Activated naive CD8-positive, alpha-beta T cell treated with anti-CD3 and anti-CD28 coated beads for 36 hours (primary cell): ENCODE results near the gene SHKBP1. TPM values are rescaled to one million over a fixed set of nuclear protein-coding genes. Genes with fewer than 3 reads are reported as not detected.

Experiments
- DNase-seq: peaks from one replicate; pipeline ENCODE4 v3.0.0; 2021
- H3K27ac Mint-ChIP-seq: one replicate; pipeline ENCODE4 v1.8.0; 2022; ENCODE audit warnings: mild to moderate bottlenecking, moderate library complexity, mixed read lengths
- H3K27me3 Mint-ChIP-seq: one replicate; pipeline ENCODE4 v1.8.0; 2022; ENCODE audit warnings: mild to moderate bottlenecking, mixed read lengths
- H3K36me3 Mint-ChIP-seq: one replicate; pipeline ENCODE4 v1.8.0; 2021; ENCODE audit warnings: mild to moderate bottlenecking, mixed read lengths
- H3K4me1 Mint-ChIP-seq: one replicate; pipeline ENCODE4 v1.8.0; 2021; ENCODE audit warnings: mixed read lengths
- H3K4me3 Mint-ChIP-seq: one replicate; pipeline ENCODE4 v1.8.0; 2022; ENCODE audit warnings: mild to moderate bottlenecking, moderate library complexity, mixed read lengths
- H3K9me3 Mint-ChIP-seq: one replicate; pipeline ENCODE4 v1.8.0; 2022; ENCODE audit warnings: mixed read lengths
- total RNA-seq, 2 experiments: library from RNA; stranded (reverse); gene quantifications; one replicate each; pipeline ENCODE4 v1.2.3, GENCODE V29; 2021

Gene SHKBP1
- total RNA-seq, 2 experiments from 2014 or later, result 71.1 to 74.5 TPM

GRCh38 chr19:40599902-40600569, 23.4 kb downstream of the SHKBP1 start:
- Mint-ChIP-seq H3K27me3 (peaks cover 56% of the 10 kb centered on the region), H3K9me3 (no peaks in the 10 kb centered on the region), H3K27ac (no peak overlapping the region), H3K4me1 (peaks cover 52% of the 10 kb centered on the region), H3K4me3 (no peak overlapping the region), H3K36me3 (no peaks in the 10 kb centered on the region)
- no peak for DNase-seq

- peak overlapping the region; percentile 20 for H3K4me3 Mint-ChIP-seq
- peaks cover 56% of the 10 kb centered on the region for H3K27me3 Mint-ChIP-seq
- no peaks in the 10 kb centered on the region for H3K9me3 Mint-ChIP-seq
- DNase-seq, result no peak
- H3K36me3 Mint-ChIP-seq, result no peaks in the 10 kb centered on the region
- peaks cover 55% of the 10 kb centered on the region for H3K4me1 Mint-ChIP-seq
- no peak overlapping the region for H3K27ac Mint-ChIP-seq
Measured at GRCh38 chr19:40600570-40601133, 24.0 kb downstream of the SHKBP1 start.

DNA sequence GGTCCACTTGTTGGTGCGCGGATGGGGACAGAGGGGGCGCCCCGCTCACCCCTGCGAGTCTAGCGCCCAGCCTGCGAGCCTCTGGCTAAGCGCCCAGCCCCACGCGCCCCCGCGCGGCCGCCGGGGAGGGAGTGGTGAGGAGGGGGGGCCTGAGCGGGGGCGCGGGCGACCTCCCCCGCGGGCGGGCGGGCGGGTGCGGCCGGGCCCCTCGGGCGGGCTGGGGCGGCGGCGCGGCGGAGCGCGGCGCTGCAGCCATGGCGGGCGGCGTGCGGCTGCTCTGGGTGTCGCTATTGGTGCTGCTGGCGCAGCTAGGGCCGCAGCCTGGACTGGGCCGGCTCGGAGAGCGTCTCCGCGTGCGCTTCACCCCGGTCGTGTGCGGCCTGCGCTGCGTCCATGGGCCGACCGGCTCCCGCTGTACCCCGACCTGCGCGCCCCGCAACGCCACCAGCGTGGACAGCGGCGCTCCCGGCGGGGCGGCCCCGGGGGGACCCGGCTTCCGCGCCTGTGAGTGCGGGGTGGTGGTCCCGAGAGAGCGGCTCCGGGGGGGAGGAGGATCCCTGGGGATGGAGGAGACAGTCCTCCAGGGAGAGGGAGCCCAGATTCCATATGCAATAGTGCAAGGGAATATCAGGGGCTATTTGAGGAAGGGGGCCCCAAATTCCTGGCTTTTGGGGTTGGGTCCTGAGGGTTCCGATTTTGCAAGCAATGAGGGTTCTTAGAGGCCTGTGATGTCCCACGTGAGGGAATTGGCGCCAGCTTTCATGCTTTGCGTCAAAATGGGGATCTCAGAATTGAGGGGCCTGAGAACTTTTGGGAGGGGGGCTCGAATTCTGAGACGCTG, 24.7 kb downstream of the SHKBP1 start, which contains the start of gene LTBP4:
Gene LTBP4 (plus strand): TSS at position 236 of the 841 bp plus-strand sequence. CDS start 19 bp downstream, at position 255.
- H3K4me1 Mint-ChIP-seq, result peaks cover 59% of the 10 kb centered on the region
- H3K9me3 Mint-ChIP-seq, result no peaks in the 10 kb centered on the region
- H3K4me3 Mint-ChIP-seq, result peak within 1 kb of the TSS; percentile 60
- H3K36me3 Mint-ChIP-seq, result no peaks in the 10 kb centered on the region
- peak; percentile 45 for DNase-seq
- no peak within 1 kb of the TSS for H3K27ac Mint-ChIP-seq
- H3K27me3 Mint-ChIP-seq, result peaks cover 50% of the 10 kb centered on the region

DNA sequence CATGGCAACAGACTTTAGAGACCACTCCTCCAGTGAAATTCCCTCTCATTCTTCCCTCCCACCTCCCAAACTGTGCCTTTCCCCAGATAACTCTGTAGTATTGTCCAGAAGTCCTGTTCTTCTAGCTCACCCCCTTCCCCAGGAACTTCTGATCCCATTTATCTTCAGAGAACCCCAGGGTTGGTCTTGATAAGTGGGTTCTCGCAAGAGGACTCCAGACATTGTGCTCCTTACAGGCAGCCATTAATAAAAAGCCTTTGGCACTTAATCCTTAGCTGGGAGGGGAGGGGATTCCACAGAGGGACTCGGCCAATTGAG, 26.4 kb downstream of the SHKBP1 start:
- no peak overlapping the region for H3K4me3 Mint-ChIP-seq
- peaks cover 58% of the 10 kb centered on the region for H3K4me1 Mint-ChIP-seq
- no peak overlapping the region for H3K27ac Mint-ChIP-seq
- peaks cover 42% of the 10 kb centered on the region for H3K27me3 Mint-ChIP-seq
- DNase-seq, result no peak
- H3K36me3 Mint-ChIP-seq, result no peaks in the 10 kb centered on the region
- H3K9me3 Mint-ChIP-seq, result no peaks in the 10 kb centered on the region

- H3K4me1 Mint-ChIP-seq, result peaks cover 56% of the 10 kb centered on the region
- H3K27me3 Mint-ChIP-seq, result peaks cover 38% of the 10 kb centered on the region
- peak overlapping the region; percentile 67 for H3K4me3 Mint-ChIP-seq
- no peaks in the 10 kb centered on the region for H3K36me3 Mint-ChIP-seq
- no peaks in the 10 kb centered on the region for H3K9me3 Mint-ChIP-seq
- DNase-seq, result peak; percentile 95
- H3K27ac Mint-ChIP-seq, result peak overlapping the region; percentile 38
Measured at GRCh38 chr19:40603389-40604170, 26.9 kb downstream of the SHKBP1 start.

DNA sequence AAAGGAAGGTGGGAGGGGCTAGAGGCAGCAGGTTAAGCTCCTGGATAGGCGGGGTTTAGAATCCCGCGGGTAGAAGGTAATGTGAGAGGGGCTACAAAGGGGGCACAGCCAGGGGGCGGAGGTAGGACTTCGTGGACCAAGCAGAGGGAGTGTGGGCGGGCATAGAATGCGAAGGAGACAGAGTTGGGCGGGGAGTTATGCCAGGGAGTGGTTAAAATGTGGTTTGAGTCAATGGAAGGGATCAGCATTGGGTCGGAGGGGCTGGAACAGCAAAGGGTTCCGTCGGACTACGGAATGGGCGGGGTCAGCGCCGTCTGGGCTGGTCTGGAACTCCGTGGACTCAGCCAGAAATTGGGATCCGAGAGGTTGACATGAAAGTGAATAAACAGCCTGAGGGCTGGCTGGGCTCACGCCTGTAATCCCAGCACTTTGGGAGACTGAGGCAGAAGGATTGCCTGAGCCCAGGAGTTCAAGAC, 27.5 kb downstream of the SHKBP1 start:
- no peak for DNase-seq
- H3K27ac Mint-ChIP-seq, result peak overlapping the region; percentile 38
- peaks cover 31% of the 10 kb centered on the region for H3K27me3 Mint-ChIP-seq
- peaks cover 57% of the 10 kb centered on the region for H3K4me1 Mint-ChIP-seq
- no peaks in the 10 kb centered on the region for H3K9me3 Mint-ChIP-seq
- H3K36me3 Mint-ChIP-seq, result no peaks in the 10 kb centered on the region
- peak overlapping the region; percentile 67 for H3K4me3 Mint-ChIP-seq

DNA sequence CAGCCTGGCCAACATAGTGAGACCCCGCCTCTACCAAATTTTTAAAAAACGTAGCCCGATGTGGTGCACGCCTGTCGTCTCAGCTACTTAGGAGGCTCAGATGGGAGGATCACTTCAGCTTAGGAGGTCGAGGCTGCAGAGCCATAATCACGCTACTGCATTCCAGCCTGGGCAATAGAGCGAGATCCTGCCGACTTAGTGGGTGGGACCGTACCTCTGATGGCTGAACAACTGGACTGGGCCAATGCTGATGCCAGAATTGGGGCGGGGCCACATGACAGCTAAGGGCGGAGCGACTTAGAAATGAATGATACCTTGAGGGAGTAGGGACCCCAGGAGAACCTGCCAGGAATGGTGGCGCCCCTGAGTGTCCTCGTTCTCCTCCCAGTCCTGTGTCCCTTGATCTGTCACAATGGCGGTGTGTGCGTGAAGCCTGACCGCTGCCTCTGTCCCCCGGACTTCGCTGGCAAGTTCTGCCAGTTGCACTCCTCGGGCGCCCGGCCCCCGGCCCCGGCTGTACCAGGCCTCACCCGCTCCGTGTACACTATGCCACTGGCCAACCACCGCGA, 28.1 kb downstream of the SHKBP1 start:
- Mint-ChIP-seq H3K27ac (peak overlapping the region; percentile 75), H3K4me3 (peak overlapping the region; percentile 76), H3K4me1 (peaks cover 54% of the 10 kb centered on the region), H3K27me3 (peaks cover 26% of the 10 kb centered on the region), H3K36me3 (no peaks in the 10 kb centered on the region), H3K9me3 (no peaks in the 10 kb centered on the region)
- no peak for DNase-seq

GRCh38 chr19:40605216-40605971, 28.7 kb downstream of the SHKBP1 start:
- Mint-ChIP-seq H3K4me3 (peak overlapping the region; percentile 76), H3K27ac (peak overlapping the region; percentile 75), H3K4me1 (peaks cover 52% of the 10 kb centered on the region), H3K9me3 (no peaks in the 10 kb centered on the region), H3K36me3 (no peaks in the 10 kb centered on the region), H3K27me3 (peaks cover 23% of the 10 kb centered on the region)
- DNase-seq, result peak; percentile 81

- DNase-seq, result no peak
- H3K4me3 Mint-ChIP-seq, result peak overlapping the region; percentile 32
- H3K4me1 Mint-ChIP-seq, result peaks cover 54% of the 10 kb centered on the region
- H3K9me3 Mint-ChIP-seq, result no peaks in the 10 kb centered on the region
- peaks cover 8% of the 10 kb centered on the region for H3K27me3 Mint-ChIP-seq
- no peak overlapping the region for H3K27ac Mint-ChIP-seq
- H3K36me3 Mint-ChIP-seq, result peaks cover 5% of the 10 kb centered on the region
Measured at GRCh38 chr19:40607311-40608239, 30.9 kb downstream of the SHKBP1 start.

DNA sequence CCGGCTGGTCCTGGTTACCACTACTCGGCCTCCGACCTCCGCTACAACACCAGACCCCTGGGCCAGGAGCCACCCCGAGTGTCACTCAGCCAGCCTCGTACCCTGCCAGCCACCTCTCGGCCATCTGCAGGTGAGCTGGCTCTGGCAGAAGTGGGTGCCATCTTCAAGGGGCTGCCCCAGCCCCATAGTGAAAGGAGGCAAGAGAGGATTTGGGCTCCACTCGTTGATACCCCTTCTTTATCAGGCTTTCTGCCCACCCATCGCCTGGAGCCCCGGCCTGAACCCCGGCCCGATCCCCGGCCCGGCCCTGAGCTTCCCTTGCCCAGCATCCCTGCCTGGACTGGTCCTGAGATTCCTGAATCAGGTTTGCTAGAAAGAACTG, 31.6 kb downstream of the SHKBP1 start:
- DNase-seq, result no peak
- Mint-ChIP-seq H3K4me1 (peaks cover 50% of the 10 kb centered on the region), H3K4me3 (peak overlapping the region; percentile 32), H3K36me3 (peaks cover 5% of the 10 kb centered on the region), H3K27ac (no peak overlapping the region), H3K9me3 (no peaks in the 10 kb centered on the region), H3K27me3 (peaks cover 2% of the 10 kb centered on the region)

- no peak for DNase-seq
- H3K27ac Mint-ChIP-seq, result peak overlapping the region; percentile 87
- H3K27me3 Mint-ChIP-seq, result no peaks in the 10 kb centered on the region
- peak overlapping the region; percentile 78 for H3K4me3 Mint-ChIP-seq
- H3K4me1 Mint-ChIP-seq, result peaks cover 44% of the 10 kb centered on the region
- H3K36me3 Mint-ChIP-seq, result peaks cover 6% of the 10 kb centered on the region
- H3K9me3 Mint-ChIP-seq, result no peaks in the 10 kb centered on the region
Measured at GRCh38 chr19:40608957-40609356, 32.3 kb downstream of the SHKBP1 start.

DNA sequence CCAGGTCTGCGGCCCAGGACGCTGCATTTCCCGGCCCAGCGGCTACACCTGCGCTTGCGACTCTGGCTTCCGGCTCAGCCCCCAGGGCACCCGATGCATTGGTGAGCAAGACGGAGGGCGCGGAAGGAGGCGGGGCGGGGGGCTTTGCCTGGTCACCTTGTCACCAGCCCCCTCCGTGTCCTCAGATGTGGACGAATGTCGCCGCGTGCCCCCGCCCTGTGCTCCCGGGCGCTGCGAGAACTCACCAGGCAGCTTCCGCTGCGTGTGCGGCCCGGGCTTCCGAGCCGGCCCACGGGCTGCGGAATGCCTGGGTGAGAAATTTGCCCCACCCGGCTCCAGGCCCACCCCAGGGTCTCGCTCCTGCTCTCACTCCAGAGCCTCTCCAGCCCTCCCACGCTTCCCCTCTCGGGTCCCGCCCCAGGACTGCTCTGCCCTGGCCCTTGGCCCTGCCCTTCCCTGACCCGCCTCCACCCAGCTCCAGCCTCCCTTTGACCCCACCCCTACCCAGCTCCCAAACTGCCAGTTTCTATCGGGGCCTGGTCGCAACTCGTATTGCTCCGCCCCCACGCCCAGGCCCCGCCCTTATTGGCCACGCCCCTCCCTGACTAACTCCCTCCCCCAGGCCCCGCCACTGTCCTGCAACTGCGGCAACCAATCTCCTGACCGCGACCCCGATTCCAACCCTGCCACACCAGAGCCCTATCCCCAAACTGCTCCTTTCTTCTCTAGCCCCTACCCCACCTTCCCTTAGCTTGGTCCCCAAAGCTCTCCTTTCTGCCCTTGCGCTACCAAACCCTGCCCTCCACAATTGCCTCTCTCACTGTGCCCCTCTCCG, 33.1 kb downstream of the SHKBP1 start:
- DNase-seq, result peak; percentile 90
- Mint-ChIP-seq H3K4me3 (peak overlapping the region; percentile 78), H3K27ac (peak overlapping the region; percentile 87), H3K4me1 (peaks cover 39% of the 10 kb centered on the region), H3K9me3 (no peaks in the 10 kb centered on the region), H3K36me3 (peaks cover 11% of the 10 kb centered on the region), H3K27me3 (no peaks in the 10 kb centered on the region)
